Activated B cell treated with CpG ODN at 0.5 μM for 24 hours (primary cell): Measurements from ENCODE around the gene TMEM151A. TPM values are rescaled to one million over a fixed set of nuclear protein-coding genes. Genes with fewer than 3 reads are reported as not detected.

Experiments used
- ATAC-seq: fragments of 200-7000 bp; cut with Tn5 transposase; one replicate; pipeline ENCODE4 v1.10.0; 2021; ENCODE audit warnings: low read depth, mild to moderate bottlenecking, moderate library complexity
- CTCF ChIA-PET: fragments of 350-600 bp; sonication (Branson Sonifier 250); formaldehyde crosslinking; loops from one replicate; lab custom pipeline; 2021; ENCODE audit warnings: antibody characterized with exemption; lab: Charles Lee
- POLR2A ChIA-PET: fragments of 350-600 bp; sonication (Branson Sonifier 250); formaldehyde crosslinking; loops from one replicate; lab custom pipeline; 2021; ENCODE audit warnings: antibody characterized with exemption; lab: Charles Lee
- DNase-seq: peaks from one replicate; pipeline ENCODE4 v3.0.0; 2022
- H3K27ac Mint-ChIP-seq: one replicate; pipeline ENCODE4 v1.8.0; 2020; ENCODE audit warnings: mixed read lengths
- H3K27me3 Mint-ChIP-seq: one replicate; pipeline ENCODE4 v1.8.0; 2021; ENCODE audit warnings: mixed read lengths
- H3K36me3 Mint-ChIP-seq: one replicate; pipeline ENCODE4 v1.8.0; 2021; ENCODE audit warnings: low read depth, mixed read lengths
- H3K4me1 Mint-ChIP-seq: one replicate; pipeline ENCODE4 v1.8.0; 2021; ENCODE audit warnings: mixed read lengths
- H3K4me3 Mint-ChIP-seq: one replicate; pipeline ENCODE4 v1.8.0; 2020; ENCODE audit warnings: mild to moderate bottlenecking, mixed read lengths
- H3K9me3 Mint-ChIP-seq: one replicate; pipeline ENCODE4 v1.8.0; 2020; ENCODE audit warnings: mixed read lengths
- intact Hi-C: fragments of 100-400 bp; cut with micrococcal nuclease; formaldehyde crosslinking; loops from one replicate; pipeline ENCODE4 v1.15.1; 2024
- total RNA-seq: library from RNA; stranded (reverse); gene quantifications from 2 replicates; pipeline ENCODE4 v1.2.3, GENCODE V29; 2022
- TF ChIP-seq, protein P1 (sequence below): fragments of 200-600 bp; IDR thresholded peaks from one replicate; pipeline ENCODE4 v1.8.0; 2022; ENCODE audit warnings: antibody characterized with exemption, mild to moderate bottlenecking

The TMEM151A gene
- total RNA-seq, 1 donor from 2014 or later: not detected

DNA sequence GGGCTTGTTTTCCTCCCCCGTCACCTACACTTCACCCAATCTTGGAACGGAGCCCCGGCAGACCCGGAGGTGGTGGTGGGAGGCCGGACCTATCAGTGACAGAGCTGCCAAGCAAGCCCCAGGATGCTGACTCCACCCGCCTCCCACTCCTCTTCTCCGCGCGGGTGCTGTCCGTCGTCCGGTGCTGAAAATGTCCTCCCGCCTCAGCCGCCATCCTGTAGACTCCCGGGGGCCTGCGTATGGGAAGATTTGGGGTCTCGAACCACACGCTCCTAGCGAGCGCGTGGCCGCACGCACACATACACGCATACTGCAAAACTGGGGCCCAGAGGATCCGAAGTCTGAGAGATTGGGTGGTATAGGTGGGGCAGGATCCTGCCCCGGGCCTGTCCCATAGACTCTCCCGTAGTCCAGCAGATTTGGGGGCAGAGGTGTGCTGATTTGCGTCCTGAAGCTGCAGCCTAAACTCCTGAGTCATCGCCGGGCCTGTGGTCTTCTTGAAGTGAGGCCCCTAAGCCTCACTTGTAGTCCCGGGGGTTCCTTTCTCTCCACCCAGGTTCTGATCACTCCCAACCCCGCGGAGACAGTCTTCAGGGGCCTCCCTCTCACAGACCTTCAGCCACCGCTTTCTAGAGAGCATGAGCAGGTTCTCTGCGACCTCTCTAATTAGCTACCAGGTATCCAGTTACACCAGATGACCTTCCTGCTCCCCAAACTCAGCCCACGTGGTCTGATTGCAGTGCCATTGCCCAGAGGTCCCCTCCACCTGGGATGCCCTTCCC lies 2.0 kb upstream of the TMEM151A start:
- peak overlapping the region; percentile 90 for H3K27ac Mint-ChIP-seq
- DNase-seq: no peak
- CTCF ChIA-PET: interaction anchor here (0.7 to 1.7 kb wide), 4 partner anchors 22 to 245 kb away, joined by 3 to 10 read pairs (median 5); no protein-coding TSS in a partner anchor
- peaks cover 13% of the 10 kb centered on the region for H3K36me3 Mint-ChIP-seq
- H3K27me3 Mint-ChIP-seq: peaks cover 19% of the 10 kb centered on the region
- peak overlapping the region; percentile 89 for H3K4me3 Mint-ChIP-seq
- intact Hi-C loops: loop anchor here (1.0 to 2.0 kb wide), 4 partner anchors 21 to 177 kb away; partner anchors contain the start of genes PELI3 and RAB1B
- POLR2A ChIA-PET: interaction anchor here (0.6 to 4.0 kb wide), 22 partner anchors 9 to 792 kb away, joined by 3 to 42 read pairs (median 6); partner anchors contain the start of genes BRMS1, CCDC85B, CD248 and CNIH2
- H3K4me1 Mint-ChIP-seq: peaks cover 31% of the 10 kb centered on the region
- H3K9me3 Mint-ChIP-seq: no peaks in the 10 kb centered on the region
- ATAC-seq: peak; percentile 53
- TF ChIP-seq, protein P1, sequence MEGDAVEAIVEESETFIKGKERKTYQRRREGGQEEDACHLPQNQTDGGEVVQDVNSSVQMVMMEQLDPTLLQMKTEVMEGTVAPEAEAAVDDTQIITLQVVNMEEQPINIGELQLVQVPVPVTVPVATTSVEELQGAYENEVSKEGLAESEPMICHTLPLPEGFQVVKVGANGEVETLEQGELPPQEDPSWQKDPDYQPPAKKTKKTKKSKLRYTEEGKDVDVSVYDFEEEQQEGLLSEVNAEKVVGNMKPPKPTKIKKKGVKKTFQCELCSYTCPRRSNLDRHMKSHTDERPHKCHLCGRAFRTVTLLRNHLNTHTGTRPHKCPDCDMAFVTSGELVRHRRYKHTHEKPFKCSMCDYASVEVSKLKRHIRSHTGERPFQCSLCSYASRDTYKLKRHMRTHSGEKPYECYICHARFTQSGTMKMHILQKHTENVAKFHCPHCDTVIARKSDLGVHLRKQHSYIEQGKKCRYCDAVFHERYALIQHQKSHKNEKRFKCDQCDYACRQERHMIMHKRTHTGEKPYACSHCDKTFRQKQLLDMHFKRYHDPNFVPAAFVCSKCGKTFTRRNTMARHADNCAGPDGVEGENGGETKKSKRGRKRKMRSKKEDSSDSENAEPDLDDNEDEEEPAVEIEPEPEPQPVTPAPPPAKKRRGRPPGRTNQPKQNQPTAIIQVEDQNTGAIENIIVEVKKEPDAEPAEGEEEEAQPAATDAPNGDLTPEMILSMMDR: no peak

DNA sequence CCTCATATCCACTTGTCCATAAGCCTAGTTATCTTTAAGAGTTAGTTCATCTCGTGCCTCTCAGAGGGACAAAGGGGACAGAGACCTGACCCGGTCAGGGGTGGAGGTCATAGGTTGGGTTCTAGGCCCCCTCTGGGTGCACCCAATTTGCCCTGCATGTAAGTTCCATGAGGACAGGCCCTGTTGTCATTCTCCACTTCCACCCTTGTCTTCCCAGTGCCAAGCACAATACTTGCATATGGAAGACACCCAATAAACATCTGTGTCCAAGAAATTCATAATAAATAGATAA lies 1.4 kb upstream of the TMEM151A start:
- Mint-ChIP-seq H3K9me3 (no peaks in the 10 kb centered on the region), H3K27ac (peak overlapping the region; percentile 90), H3K4me3 (peak overlapping the region; percentile 89), H3K27me3 (peaks cover 19% of the 10 kb centered on the region), H3K36me3 (peaks cover 12% of the 10 kb centered on the region), H3K4me1 (peaks cover 31% of the 10 kb centered on the region)
- TF ChIP-seq, protein P1: no peak
- no peak for ATAC-seq
- CTCF ChIA-PET: interaction anchor here (1.4 kb wide), 1 partner anchor 22 kb away, joined by 7 read pairs; no protein-coding TSS in a partner anchor
- POLR2A ChIA-PET: interaction anchor here (2.0 to 4.0 kb wide), 2 partner anchors 22 to 54 kb away, joined by 11 to 42 read pairs; partner anchors contain the start of genes BRMS1 and RAB1B
- DNase-seq: no peak
- intact Hi-C loops: no loop called here

DNA sequence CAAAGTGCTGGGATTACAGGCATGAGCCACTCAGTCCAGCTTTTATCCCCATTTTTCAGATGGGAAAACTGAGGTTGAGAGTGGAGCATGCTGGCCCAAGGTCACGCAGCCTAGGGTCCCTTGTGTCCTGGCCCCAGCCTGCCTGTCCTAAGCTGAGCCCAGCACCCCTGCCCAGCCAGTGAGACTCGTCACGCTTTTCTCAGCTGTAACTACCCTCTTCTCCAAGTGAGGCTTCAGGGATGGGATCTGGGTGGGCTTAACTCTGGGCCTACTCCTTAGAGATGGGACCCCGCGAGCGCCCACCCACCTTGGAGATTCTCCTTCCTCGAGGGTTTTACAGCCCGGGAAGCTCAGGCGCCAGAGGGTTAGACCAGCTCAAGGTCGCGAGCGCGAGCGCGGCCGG lies 390 bp upstream of the TMEM151A start:
- intact Hi-C loops: no loop called here
- Mint-ChIP-seq H3K4me1 (peaks cover 31% of the 10 kb centered on the region), H3K4me3 (no peak overlapping the region), H3K9me3 (no peaks in the 10 kb centered on the region), H3K27ac (no peak overlapping the region), H3K36me3 (peaks cover 7% of the 10 kb centered on the region), H3K27me3 (peaks cover 22% of the 10 kb centered on the region)
- ChIA-PET CTCF (interaction anchor here (1.4 kb wide), 1 partner anchor 21 kb away, joined by 7 read pairs; no protein-coding TSS in a partner anchor), POLR2A (interaction anchor here (0.5 to 4.0 kb wide), 3 partner anchors 21 to 513 kb away, joined by 4 to 42 read pairs (median 5); partner anchors contain the start of gene RAB1B)
- TF ChIP-seq, protein P1: no peak
- ATAC-seq (no peak), DNase-seq (no peak)

DNA sequence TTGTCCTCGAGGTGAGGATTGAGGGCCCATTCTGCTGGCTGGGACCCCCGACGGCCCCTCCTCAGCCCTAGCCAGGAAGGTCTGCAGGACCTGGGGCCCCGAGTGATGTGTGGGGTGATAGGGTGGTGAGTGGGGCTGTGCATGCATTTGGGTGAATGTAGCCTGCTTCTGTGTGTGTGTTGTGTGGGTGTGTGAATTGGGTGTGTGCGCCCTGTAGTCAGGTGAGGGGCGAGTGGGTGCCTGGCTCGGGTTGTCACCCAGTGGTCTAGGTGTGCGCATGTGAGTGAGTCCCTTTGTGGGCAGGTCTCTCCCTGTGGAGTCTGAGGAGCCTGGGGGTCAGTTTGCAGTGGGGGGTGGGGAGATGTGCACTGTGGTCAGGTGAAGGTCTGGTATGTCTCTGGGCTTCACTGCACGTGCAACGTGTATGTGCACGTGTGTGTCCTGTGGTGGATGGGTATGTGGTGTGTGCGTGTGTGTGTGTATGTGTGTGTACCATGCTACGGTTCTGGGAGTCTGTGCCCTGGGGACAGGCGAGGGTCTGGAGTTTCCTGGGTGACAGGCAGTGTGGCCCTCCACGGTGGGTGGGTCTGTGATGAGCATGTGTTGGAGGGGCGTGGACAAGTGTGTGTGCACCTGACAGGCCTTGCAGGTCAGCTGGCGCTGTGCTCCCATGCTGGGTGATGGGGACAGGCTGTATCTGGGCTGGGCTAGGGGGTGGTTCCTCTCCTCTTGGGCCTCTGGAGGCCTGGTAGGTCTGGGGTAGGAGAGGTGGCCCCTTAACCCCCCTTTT lies 1.0 kb downstream of the TMEM151A start:
- intact Hi-C loops: no loop called here
- TF ChIP-seq, protein P1: no peak
- no peak for DNase-seq
- peak overlapping the region; percentile 21 for H3K27ac Mint-ChIP-seq
- no peaks in the 10 kb centered on the region for H3K9me3 Mint-ChIP-seq
- peak overlapping the region; percentile 66 for H3K4me3 Mint-ChIP-seq
- H3K27me3 Mint-ChIP-seq: peaks cover 23% of the 10 kb centered on the region
- no peak for ATAC-seq
- POLR2A ChIA-PET: no interaction called here
- H3K36me3 Mint-ChIP-seq: peaks cover 6% of the 10 kb centered on the region
- peaks cover 28% of the 10 kb centered on the region for H3K4me1 Mint-ChIP-seq
- CTCF ChIA-PET: no interaction called here

DNA sequence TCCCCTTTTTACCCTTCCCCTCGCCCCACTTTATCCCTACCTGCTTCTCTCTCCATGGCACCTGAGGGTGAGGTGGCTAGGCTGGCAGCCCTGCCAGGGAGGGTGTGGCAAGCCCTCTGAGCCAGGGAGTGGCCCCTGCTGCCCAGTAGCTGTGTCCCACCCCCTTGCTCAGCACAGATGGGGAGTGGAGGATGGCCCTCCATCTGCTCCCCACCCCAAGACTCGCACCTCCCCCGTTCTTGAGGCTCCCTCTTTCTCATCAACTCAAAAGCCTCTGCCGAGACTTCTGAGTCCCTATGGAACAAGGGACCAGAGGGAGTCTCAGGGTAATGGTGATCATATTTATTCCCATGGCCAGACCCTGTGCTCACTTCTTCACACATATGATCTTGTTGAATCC lies 1.7 kb downstream of the TMEM151A start:
- Mint-ChIP-seq H3K4me3 (no peak overlapping the region), H3K4me1 (peaks cover 24% of the 10 kb centered on the region), H3K27ac (no peak overlapping the region), H3K36me3 (peaks cover 4% of the 10 kb centered on the region), H3K9me3 (no peaks in the 10 kb centered on the region), H3K27me3 (peaks cover 23% of the 10 kb centered on the region)
- intact Hi-C loops: no loop called here
- no peak for DNase-seq
- TF ChIP-seq, protein P1: no peak
- ChIA-PET CTCF (no interaction called here), POLR2A (no interaction called here)
- ATAC-seq: no peak
